GM18520 (cell line): ENCODE data around the gene ITGA7.

ENCODE experiments used
- ATAC-seq: cut with Tn5 transposase; IDR thresholded peaks from one replicate; pipeline ENCODE4 v1.9.1; 2021; ENCODE audit not compliant: unreplicated experiment

ITGA7 gene

DNA sequence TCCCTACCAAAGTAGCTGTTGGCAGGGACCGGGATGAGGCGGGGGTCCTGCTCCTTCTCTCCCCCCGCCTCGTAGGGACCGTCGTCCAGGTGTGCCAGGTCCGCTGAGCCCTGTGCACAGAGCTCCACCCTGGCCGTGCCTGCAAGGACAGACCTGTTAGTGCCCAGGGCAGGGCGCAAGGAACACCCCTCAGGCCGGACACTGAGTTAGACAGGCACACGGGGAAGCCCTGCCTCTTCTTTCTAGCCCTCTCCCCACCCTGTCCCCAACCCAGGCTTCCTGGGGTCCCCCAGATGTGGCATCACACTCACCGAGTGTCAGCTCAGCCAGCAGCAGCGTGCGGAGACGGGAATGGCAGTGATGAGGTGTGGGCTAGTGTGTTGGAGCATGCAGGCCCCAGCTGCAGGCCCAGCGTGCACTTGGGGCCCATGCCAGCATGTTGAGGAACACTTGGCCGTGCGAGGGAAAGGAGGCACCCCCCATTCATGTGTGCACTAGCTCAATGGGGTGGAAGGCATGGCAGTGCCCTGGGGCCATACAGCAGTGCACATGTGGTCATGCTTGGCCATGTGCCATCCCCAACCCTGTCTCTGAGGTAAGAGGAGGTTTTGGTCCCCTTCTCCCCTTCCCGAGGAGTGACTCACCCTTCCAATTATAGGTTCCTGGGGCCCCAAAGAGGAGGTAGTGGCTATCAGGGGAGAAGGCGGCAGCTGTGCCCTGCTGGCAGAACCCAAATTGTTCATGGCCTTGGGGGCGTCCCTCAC, 7.3 kb downstream of the ITGA7 start:
- ATAC-seq = no peak

- ATAC-seq = no peak
These were observed 8.1 kb downstream of the ITGA7 start for GRCh38 chr12:55699471-55700055.

GRCh38 chr12:55698965-55699364, 8.7 kb downstream of the ITGA7 start:
- ATAC-seq = no peak

DNA sequence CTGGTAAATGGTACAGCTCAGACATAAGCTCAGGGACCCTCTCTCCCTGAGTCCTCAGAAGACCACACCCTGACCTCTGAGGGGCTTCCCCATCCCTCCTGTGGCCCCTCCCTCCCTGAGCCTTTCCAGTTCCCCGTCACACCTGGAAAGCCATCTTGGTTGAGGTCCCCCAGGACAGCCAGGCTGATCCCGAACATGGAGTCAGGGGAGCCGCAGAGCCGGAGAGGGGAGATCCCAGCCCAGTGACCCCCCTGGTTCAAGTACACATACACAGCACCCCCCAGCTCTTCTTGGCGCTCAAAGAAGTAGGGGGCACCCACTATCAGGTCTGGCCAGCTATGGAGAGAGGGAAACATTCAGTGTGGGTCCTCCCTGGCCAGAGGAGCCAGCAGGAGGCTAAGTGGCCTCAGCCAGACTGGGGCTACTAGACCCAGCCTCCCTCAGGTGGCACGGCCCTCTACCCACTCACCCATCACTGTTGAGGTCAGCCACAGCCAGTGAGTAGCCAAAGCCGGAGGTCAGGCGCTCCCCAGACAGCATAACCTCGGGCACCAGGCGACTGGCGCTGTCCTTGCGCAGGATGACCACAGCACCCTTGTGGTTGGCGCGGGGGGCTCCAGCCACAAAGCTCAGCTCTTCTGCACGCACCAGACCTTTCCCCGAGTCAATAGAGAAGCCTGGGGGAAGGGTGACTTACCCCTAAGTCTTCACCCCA, 9.3 kb downstream of the ITGA7 start:
- no peak for ATAC-seq

GRCh38 chr12:55697686-55698085, 10.0 kb downstream of the ITGA7 start:
- ATAC-seq = no peak

DNA sequence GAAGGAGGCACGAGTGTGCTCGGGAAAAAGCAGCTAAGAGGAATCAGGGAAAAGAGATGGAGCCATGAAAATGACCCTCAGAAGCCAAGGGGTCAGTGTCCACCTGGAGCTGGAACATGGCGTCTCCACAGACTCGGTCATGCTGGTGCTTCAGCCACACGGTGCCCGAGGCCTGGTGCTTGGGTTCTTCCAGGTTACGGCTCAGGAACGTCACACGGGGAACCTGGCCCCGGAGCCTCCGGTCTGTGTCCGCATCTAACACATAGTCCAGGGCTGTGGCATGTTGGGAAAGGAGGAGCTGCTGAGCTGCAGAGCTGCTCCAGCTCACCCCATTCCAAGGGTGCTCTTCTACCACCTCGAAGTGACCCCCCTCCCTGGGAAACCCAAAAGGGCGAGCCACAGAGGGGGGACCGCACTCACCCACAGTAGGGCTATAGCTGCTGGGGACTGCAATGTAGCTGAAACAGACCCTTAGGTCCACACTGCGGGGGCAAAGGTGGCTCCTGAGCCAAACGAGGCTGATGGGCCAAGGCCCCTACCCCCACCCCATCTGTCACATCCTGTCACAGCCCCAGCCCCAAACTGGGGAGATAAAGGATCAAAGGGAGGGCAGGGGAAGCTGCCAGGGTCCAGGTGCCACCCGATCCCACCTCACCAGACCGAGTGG, 10.8 kb downstream of the ITGA7 start:
- no peak for ATAC-seq

GRCh38 chr12:55696141-55696540, 11.6 kb downstream of the ITGA7 start:
- no peak for ATAC-seq

GRCh38 chr12:55695349-55695748, 12.4 kb downstream of the ITGA7 start:
- ATAC-seq = no peak

GRCh38 chr12:55694651-55695050, 13.1 kb downstream of the ITGA7 start:
- no peak for ATAC-seq

GRCh38 chr12:55694188-55694515, 13.6 kb downstream of the ITGA7 start:
- ATAC-seq = no peak

DNA sequence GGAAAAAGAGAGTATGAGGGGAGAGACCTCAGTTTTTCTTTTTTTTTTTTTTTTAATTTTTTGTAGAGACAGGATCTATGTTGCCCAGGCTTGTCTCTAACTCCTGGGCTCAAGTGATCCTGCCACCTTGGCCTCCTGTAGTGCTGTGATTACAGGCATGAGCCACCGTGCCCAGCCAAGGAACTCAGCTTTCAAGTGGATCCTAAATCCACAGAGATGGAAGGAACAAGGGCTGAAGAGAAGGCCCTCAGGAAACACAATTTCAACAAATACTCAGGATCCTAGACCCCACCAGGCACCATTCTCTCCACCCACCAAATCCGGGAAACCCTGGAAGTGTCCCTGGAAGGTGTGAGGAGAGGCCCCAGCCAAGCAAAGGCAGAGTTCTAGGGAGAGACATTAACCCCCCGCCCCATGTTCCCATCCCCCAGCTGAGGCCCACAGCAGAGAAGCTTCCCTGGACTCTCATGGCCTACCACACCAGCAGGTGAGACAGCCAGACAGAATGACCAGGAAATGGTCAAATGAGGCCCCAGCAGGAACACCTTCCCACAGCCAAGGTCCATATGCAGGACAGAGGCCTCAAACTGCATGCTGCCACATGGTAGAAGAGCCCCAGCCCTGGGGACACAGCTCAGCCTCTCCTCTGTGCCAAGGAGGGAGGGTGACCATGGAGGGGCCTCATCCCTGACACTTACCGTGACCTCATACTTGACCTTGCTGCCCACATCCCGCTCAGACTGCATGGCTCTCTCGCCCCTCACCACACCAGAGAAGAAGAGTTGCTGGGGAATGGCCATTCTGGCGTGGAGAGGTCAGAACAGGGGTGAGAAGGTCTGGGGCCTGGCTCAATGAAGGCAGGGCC, 14.1 kb downstream of the ITGA7 start:
- no peak for ATAC-seq

GRCh38 chr12:55692631-55693322, 14.9 kb downstream of the ITGA7 start:
- ATAC-seq = no peak

DNA sequence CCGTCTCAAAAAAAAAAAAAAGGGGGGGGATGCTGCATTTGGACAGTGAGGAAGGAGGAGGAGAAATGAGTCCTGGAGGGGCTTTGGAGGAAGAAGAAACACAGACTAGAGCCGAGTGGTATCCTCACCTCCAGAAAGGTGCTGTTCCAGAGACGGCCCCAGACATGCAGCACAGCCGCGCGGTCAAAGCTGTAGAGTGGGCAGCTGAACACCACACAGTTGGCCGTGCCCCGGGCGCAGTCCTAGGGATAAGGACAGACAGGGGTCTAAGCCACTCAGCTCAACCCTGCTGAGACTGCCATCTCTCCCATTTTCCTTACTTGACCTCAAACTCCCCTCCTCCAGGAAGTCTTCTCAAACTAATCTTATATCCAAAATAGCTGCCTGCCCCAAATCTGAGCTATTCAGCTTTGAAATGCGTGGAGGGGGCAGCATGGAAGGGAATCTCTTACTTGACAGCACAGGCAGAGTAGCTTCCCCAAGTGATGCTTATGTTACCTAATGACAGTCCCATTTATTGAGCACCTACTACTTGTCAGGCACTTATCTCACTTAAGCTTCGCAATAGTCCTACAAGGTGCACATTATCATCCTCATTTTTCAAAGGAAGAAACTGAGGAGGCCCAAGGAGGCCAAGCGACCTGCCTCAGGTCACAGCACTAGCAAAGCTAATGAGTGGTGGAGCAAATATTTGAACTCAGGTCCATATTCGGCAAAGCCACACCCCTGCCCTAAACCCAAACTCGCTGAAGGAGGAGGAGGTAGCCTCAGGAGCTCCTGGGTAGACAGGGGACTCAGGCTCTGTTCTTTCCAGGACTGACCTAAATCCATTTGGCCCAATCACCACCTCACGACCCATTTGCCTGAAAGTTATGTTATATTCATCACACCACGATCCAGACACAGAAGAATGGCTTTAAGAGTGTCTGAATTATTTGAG, 18.7 kb downstream of the ITGA7 start:
- ATAC-seq = no peak

GRCh38 chr12:55687746-55688145, 20.0 kb downstream of the ITGA7 start:
- no peak for ATAC-seq

DNA sequence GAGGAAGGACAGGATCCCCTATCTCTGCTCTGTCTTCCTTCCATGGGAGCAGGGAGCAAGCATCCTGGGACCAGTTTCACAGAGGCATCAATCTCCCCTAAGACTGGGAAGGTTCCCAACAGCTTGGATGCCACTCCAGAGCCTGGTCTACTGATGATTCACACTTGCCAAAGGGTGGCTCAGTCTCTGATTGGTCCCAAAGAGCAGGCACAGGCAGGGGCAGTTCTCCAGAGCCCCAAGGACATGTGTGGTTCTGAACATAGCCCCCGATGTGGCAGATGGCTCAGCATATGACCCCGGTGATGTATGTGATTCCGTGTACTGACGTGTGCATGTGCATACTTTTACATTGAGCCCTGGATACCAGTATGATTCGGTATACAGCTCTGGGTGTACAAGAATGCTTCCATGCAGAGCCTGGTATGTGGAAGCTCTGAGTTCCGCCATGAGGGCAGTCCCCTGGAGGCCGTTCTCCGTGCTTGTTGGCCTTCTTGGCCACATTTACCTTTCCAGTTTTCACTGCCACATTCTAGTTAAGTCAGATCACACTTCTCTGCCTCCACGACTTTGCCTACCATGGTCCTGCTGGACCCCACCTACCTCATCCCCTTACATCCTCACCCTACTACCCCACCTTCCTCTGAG, 21.2 kb downstream of the ITGA7 start:
- ATAC-seq = no peak

DNA sequence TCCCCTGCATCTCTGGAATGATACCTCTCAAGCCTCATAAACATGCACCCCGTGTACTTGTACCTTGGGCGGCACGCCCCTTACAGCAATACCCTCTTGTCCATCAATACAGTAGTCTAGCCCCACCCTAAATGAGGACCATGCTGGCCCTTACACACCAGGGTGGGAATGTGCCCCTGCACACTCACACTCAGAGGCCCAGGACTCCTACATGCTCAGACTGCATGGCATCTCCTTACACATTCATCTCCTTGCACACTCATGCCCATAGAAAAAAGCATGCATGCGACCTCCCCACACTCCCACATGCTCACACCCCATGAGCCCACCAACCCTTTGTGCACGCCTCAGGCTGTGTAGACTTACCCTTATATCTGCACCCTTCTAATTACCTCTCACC, 22.0 kb downstream of the ITGA7 start:
- ATAC-seq = no peak

- ATAC-seq = no peak
These were observed 22.8 kb downstream of the ITGA7 start for GRCh38 chr12:55684761-55685370.

- ATAC-seq = no peak
These were observed 24.0 kb downstream of the ITGA7 start for GRCh38 chr12:55683676-55684075.
